GM12875 (cell line): Measurements from ENCODE around the gene SRRM5.

Experiments
- H3K4me3 ChIP-seq: one replicate; pipeline ENCODE4 v1.5.1; 2011; ENCODE audit warnings: low read depth, low read length, control low read depth
- CTCF ChIP-seq: IDR thresholded peaks from 2 replicates; pipeline ENCODE4 v1.5.1; 2011; ENCODE audit warnings: low read depth, mild to moderate bottlenecking, control low read depth, inconsistent platforms, low read length, moderate library complexity, borderline replicate concordance; ENCODE audit not compliant: insufficient read depth

The SRRM5 gene

GRCh38 chr19:43611788-43612187, at the start of gene SRRM5:
TSS of gene SRRM5 (plus strand) at chr19:43612088. CDS start at chr19:43612122, 34 bp downstream.
- TF ChIP-seq CTCF: no peak
- H3K4me3 ChIP-seq: no peak within 1 kb of the TSS

- no peak overlapping the region for H3K4me3 ChIP-seq
- TF ChIP-seq CTCF: no peak
These were observed 49.6 kb upstream of the SRRM5 start for GRCh38 chr19:43562226-43562697.

- H3K4me3 ChIP-seq: no peak overlapping the region
- no peak for TF ChIP-seq CTCF
These were observed 49.1 kb upstream of the SRRM5 start for GRCh38 chr19:43562698-43563241.

GRCh38 chr19:43563816-43564457, 48.0 kb upstream of the SRRM5 start:
- no peak for TF ChIP-seq CTCF

GRCh38 chr19:43564800-43565199, 47.1 kb upstream of the SRRM5 start:
- H3K4me3 ChIP-seq: no peak overlapping the region
- TF ChIP-seq CTCF: no peak

More at GRCh38 chr19:43563816-43564457, 48.0 kb upstream of the SRRM5 start:
- H3K4me3 ChIP-seq: no peak overlapping the region

- no peak overlapping the region for H3K4me3 ChIP-seq
- no peak for TF ChIP-seq CTCF
These were observed 42.2 kb upstream of the SRRM5 start for GRCh38 chr19:43569657-43570056.
